GM18868 (cell line): Measurements from ENCODE around the gene DHRS3.
"Not testable (repeated sequence)": the region's sequence is repeated elsewhere in the genome, so short reads cannot be mapped to it uniquely, and the experiment has no call there.

Experiments used
- ATAC-seq: cut with Tn5 transposase; IDR thresholded peaks from one replicate; pipeline ENCODE4 v1.9.1; 2021; ENCODE audit warnings: mild to moderate bottlenecking, moderate library complexity; ENCODE audit not compliant: unreplicated experiment

Gene DHRS3

GRCh38 chr1:12581179-12581578, 36.8 kb downstream of the DHRS3 start:
- no peak for ATAC-seq

- no peak for ATAC-seq
Observed at GRCh38 chr1:12580054-12580887, 37.7 kb downstream of the DHRS3 start.

- no peak for ATAC-seq
Observed at GRCh38 chr1:12578860-12579422, 39.1 kb downstream of the DHRS3 start.

GRCh38 chr1:12577020-12577419, 41.0 kb downstream of the DHRS3 start:
- no peak for ATAC-seq

- ATAC-seq = no peak
Observed at GRCh38 chr1:12574757-12575139, 43.3 kb downstream of the DHRS3 start.

GRCh38 chr1:12573015-12573825, 44.8 kb downstream of the DHRS3 start:
- ATAC-seq = no peak

GRCh38 chr1:12572522-12572921, 45.5 kb downstream of the DHRS3 start:
- ATAC-seq = no peak

GRCh38 chr1:12570291-12570690, 47.7 kb downstream of the DHRS3 start:
- no peak for ATAC-seq

- ATAC-seq = no peak
Observed at GRCh38 chr1:12568009-12568767, 49.8 kb downstream of the DHRS3 start.

- ATAC-seq = no peak
Observed at GRCh38 chr1:12567288-12567819, 50.7 kb downstream of the DHRS3 start.

- ATAC-seq = no peak
Observed at GRCh38 chr1:12566484-12567287, 51.3 kb downstream of the DHRS3 start.

- ATAC-seq = no peak
Observed at GRCh38 chr1:12565966-12566352, 52.1 kb downstream of the DHRS3 start.

- no peak for ATAC-seq
Observed at GRCh38 chr1:12565094-12565965, 52.7 kb downstream of the DHRS3 start.

GRCh38 chr1:12564251-12564650, 53.8 kb downstream of the DHRS3 start:
- not testable (repeated sequence) for ATAC-seq

- no peak for ATAC-seq
Observed at GRCh38 chr1:12562955-12563576, 54.9 kb downstream of the DHRS3 start.

- no peak for ATAC-seq
Observed at GRCh38 chr1:12561121-12561520, 56.9 kb downstream of the DHRS3 start.

- no peak for ATAC-seq
Observed at GRCh38 chr1:12556957-12557935, 60.8 kb downstream of the DHRS3 start.
